Tibial nerve (tissue), 4 donors: Measurements from ENCODE around the gene SYT12. TPM values are rescaled to one million over a fixed set of nuclear protein-coding genes. Genes with fewer than 3 reads are reported as not detected.

ENCODE experiments used
- DNase-seq, 2 donors: peaks; one replicate each; pipeline ENCODE4 v3.0.0-alpha.2; 2019; ENCODE audit warnings: low spot score in 2 of 2
- H3K27ac ChIP-seq, 4 donors: fragments of 200-600 bp; sonication (generic) in 3 of 4; one replicate each; pipeline ENCODE4 v1.5.1; 2017 to 2019; ENCODE audit warnings: mild to moderate bottlenecking in 1 of 4
- H3K27me3 ChIP-seq, 2 donors: fragments of 200-600 bp; sonication (generic) in 1 of 2; one replicate each; pipeline versions ENCODE4 v1.5.1 to v1.6.0; 2017 to 2019
- H3K36me3 ChIP-seq, 3 donors: fragments of 200-600 bp; sonication (generic); one replicate each; pipeline ENCODE4 v1.5.1; 2018 to 2019
- H3K4me1 ChIP-seq, 4 donors: fragments of 200-600 bp; sonication (generic) in 3 of 4; one replicate each; pipeline ENCODE4 v1.5.1; 2017 to 2019
- H3K4me3 ChIP-seq, 4 donors: fragments of 200-600 bp; sonication (generic) in 3 of 4; one replicate each; pipeline ENCODE4 v1.5.1; 2017 to 2019; ENCODE audit warnings: mild to moderate bottlenecking in 1 of 4, moderate library complexity in 1 of 4
- H3K9me3 ChIP-seq, 4 donors: fragments of 200-600 bp; sonication (generic) in 3 of 4; one replicate each; pipeline ENCODE4 v1.5.1; 2017 to 2019
- CTCF ChIP-seq, 5 experiments: fragments of 200-600 bp in 3 of 5; fragments of 450-650 bp in 2 of 5; sonication (generic) in 3 of 5; IDR thresholded peaks; one replicate each; pipeline ENCODE4 v1.5.1; 2016 to 2019; ENCODE audit warnings: antibody characterized with exemption in 5 of 5, mild to moderate bottlenecking in 3 of 5, moderate library complexity in 2 of 5
- EP300 ChIP-seq, 2 donors: sonication (generic); formaldehyde crosslinking; IDR thresholded peaks; one replicate each; pipeline ENCODE4 v1.6.1; 2017; ENCODE audit warnings: antibody characterized with exemption in 2 of 2, mild to moderate bottlenecking in 1 of 2
- POLR2A ChIP-seq, 2 donors: fragments of 450-650 bp; IDR thresholded peaks; one replicate each; pipeline ENCODE4 v1.6.1; 2017; ENCODE audit warnings: antibody characterized with exemption in 2 of 2, mild to moderate bottlenecking in 2 of 2, moderate library complexity in 2 of 2
- WGBS, 2 donors: methylation state at CpG; one replicate each; pipeline ENCODE4 v1.1.5; 2018; 5-methylcytosine and 5-hydroxymethylcytosine counted together
- total RNA-seq, 4 donors: library from RNA; depleted of rRNA; stranded (reverse); fragments of >200 nt; gene quantifications; one replicate each; pipeline ENCODE4 v1.1.0, GENCODE V29; 2016

The SYT12 gene
- total RNA-seq, 4 donors from 2014 or later: 0.20 to 2.4 (median 0.66) TPM; not detected in 1

GRCh38 chr11:67029146-67029545 is 6.2 kb downstream of the SYT12 start:
- 69 to 75% methylated on average over 6 of the region's 6 CpGs for WGBS, 2 donors
- no peak for DNase-seq
- H3K27me3 ChIP-seq: peaks cover 0 to 7% of the 10 kb centered on the region in 2 donors
- peaks cover 0 to 15% (median 5%) of the 10 kb centered on the region in 4 donors for H3K4me1 ChIP-seq
- H3K36me3 ChIP-seq: no peaks in the 10 kb centered on the region
- no peak overlapping the region for H3K27ac ChIP-seq
- H3K9me3 ChIP-seq: no peaks in the 10 kb centered on the region
- no peak overlapping the region for H3K4me3 ChIP-seq
- TF ChIP-seq CTCF (IDR thresholded peaks at IDR 0.05) (no peak), EP300 (IDR thresholded peaks at IDR 0.05) (no peak), POLR2A (IDR thresholded peaks at IDR 0.05) (no peak)

GRCh38 chr11:67030976-67031375 is 8.0 kb downstream of the SYT12 start:
- WGBS, 2 donors: 63 to 69% methylated on average over 9 of the region's 9 CpGs
- no peak overlapping the region for H3K4me3 ChIP-seq
- DNase-seq: no peak
- H3K9me3 ChIP-seq: no peaks in the 10 kb centered on the region
- H3K36me3 ChIP-seq: no peaks in the 10 kb centered on the region
- peaks cover 0 to 13% (median 3%) of the 10 kb centered on the region in 4 donors for H3K4me1 ChIP-seq
- H3K27ac ChIP-seq: no peak overlapping the region
- H3K27me3 ChIP-seq: no peaks in the 10 kb centered on the region
- TF ChIP-seq POLR2A (IDR thresholded peaks at IDR 0.05) (no peak), EP300 (IDR thresholded peaks at IDR 0.05) (no peak), CTCF (IDR thresholded peaks at IDR 0.05) (no peak)

- no peak for DNase-seq
- Histone ChIP-seq H3K27ac (no peak overlapping the region), H3K4me3 (no peak overlapping the region), H3K27me3 (no peaks in the 10 kb centered on the region), H3K9me3 (no peaks in the 10 kb centered on the region), H3K4me1 (peaks cover 0 to 13% (median 3%) of the 10 kb centered on the region in 4 donors), H3K36me3 (no peaks in the 10 kb centered on the region)
- WGBS, 2 donors: 74% methylated on average over 23 of the region's 23 CpGs
- TF ChIP-seq POLR2A (IDR thresholded peaks at IDR 0.05): no peak
- TF ChIP-seq EP300 (IDR thresholded peaks at IDR 0.05): no peak
- no peak for TF ChIP-seq CTCF (IDR thresholded peaks at IDR 0.05)
These were observed 9.0 kb downstream of the SYT12 start for GRCh38 chr11:67031791-67032561.

- peaks cover 0 to 13% (median 3%) of the 10 kb centered on the region in 4 donors for H3K4me1 ChIP-seq
- no peak for DNase-seq
- H3K27ac ChIP-seq: no peak overlapping the region
- H3K4me3 ChIP-seq: no peak overlapping the region
- H3K9me3 ChIP-seq: no peaks in the 10 kb centered on the region
- WGBS, 2 donors: 62% methylated on average over 12 of the region's 12 CpGs
- H3K27me3 ChIP-seq: no peaks in the 10 kb centered on the region
- H3K36me3 ChIP-seq: no peaks in the 10 kb centered on the region
- TF ChIP-seq EP300 (IDR thresholded peaks at IDR 0.05) (no peak), CTCF (IDR thresholded peaks at IDR 0.05) (no peak), POLR2A (IDR thresholded peaks at IDR 0.05) (no peak)
These were observed 10.1 kb downstream of the SYT12 start for GRCh38 chr11:67032830-67033551.

- Histone ChIP-seq H3K36me3 (no peaks in the 10 kb centered on the region), H3K4me1 (peaks cover 0 to 13% (median 3%) of the 10 kb centered on the region in 4 donors), H3K9me3 (no peaks in the 10 kb centered on the region), H3K27me3 (no peaks in the 10 kb centered on the region), H3K4me3 (no peak overlapping the region), H3K27ac (peak overlapping the region in 1 of 4 donors; percentile 28)
- no peak for TF ChIP-seq EP300 (IDR thresholded peaks at IDR 0.05)
- TF ChIP-seq POLR2A (IDR thresholded peaks at IDR 0.05): no peak
- no peak for TF ChIP-seq CTCF (IDR thresholded peaks at IDR 0.05)
- WGBS, 2 donors: 47 to 72% methylated on average over 8 of the region's 8 CpGs
- DNase-seq: no peak
These were observed 10.8 kb downstream of the SYT12 start for GRCh38 chr11:67033661-67034166.
